GM10266 (cell line): Measurements from ENCODE around the gene NCKIPSD.

Source experiments
- DNase-seq: peaks from one replicate; pipeline ENCODE4 v3.0.0; 2012; ENCODE audit errors: extremely low spot score
- CTCF ChIP-seq: IDR thresholded peaks from 2 replicates; pipeline ENCODE4 v1.5.1; 2012; ENCODE audit warnings: mild to moderate bottlenecking, low read depth; ENCODE audit not compliant: control insufficient read depth, insufficient read depth; ENCODE audit errors: missing control alignments

Gene NCKIPSD

GRCh38 chr3:48680811-48681540, 4.7 kb downstream of the NCKIPSD start:
- DNase-seq: no peak
- TF ChIP-seq CTCF: no peak

- no peak for TF ChIP-seq CTCF
- no peak for DNase-seq
Measured at GRCh38 chr3:48679411-48680391, 6.0 kb downstream of the NCKIPSD start.

GRCh38 chr3:48678566-48679380, 6.9 kb downstream of the NCKIPSD start:
- TF ChIP-seq CTCF: no peak
- DNase-seq: no peak

GRCh38 chr3:48678056-48678455, 7.7 kb downstream of the NCKIPSD start:
- DNase-seq: no peak
- no peak for TF ChIP-seq CTCF

GRCh38 chr3:48674505-48674904, 11.2 kb downstream of the NCKIPSD start:
- TF ChIP-seq CTCF: no peak
- DNase-seq: no peak

GRCh38 chr3:48672522-48672921, 13.2 kb downstream of the NCKIPSD start:
- no peak for DNase-seq
- TF ChIP-seq CTCF: no peak
